Measurements from ENCODE around the gene FANCF. TPM values are rescaled to one million over a fixed set of nuclear protein-coding genes. Genes with fewer than 3 reads are reported as not detected.

The FANCF gene, protein sequence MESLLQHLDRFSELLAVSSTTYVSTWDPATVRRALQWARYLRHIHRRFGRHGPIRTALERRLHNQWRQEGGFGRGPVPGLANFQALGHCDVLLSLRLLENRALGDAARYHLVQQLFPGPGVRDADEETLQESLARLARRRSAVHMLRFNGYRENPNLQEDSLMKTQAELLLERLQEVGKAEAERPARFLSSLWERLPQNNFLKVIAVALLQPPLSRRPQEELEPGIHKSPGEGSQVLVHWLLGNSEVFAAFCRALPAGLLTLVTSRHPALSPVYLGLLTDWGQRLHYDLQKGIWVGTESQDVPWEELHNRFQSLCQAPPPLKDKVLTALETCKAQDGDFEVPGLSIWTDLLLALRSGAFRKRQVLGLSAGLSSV
- 12.5 TPM for total RNA-seq

DNA sequence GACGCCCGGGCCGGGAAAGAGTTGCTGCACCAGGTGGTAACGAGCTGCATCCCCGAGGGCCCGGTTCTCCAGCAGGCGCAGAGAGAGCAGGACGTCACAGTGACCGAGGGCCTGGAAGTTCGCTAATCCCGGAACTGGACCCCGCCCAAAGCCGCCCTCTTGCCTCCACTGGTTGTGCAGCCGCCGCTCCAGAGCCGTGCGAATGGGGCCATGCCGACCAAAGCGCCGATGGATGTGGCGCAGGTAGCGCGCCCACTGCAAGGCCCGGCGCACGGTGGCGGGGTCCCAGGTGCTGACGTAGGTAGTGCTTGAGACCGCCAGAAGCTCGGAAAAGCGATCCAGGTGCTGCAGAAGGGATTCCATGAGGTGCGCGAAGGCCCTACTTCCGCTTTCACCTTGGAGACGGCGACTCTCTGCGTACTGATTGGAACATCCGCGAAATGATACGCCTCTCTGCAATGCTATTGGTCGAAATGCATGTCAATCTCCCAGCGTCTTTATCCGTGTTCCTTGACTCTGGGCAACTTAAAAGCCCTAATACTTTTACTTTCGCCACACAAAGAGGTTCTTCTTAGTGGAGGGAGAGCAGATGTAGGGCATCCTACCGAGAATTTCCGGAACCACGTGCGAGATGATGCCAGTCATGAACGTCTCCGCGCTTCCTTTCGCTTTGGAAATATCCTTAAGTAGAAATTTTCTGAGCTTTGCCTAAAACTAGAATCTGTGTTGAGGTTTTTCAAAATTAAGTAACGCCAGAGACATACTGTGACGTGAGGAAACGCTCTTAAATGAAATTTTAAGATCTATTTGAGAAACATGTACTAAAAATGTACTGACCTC lies at the start of gene FANCF:
FANCF (minus strand) TSS at position 376 of the 840 bp plus-strand sequence; CDS start at position 363, 13 bp downstream.
- H3K9me3 ChIP-seq (ENCODE audit: control insufficient read depth in 3 of 3, low read length in 3 of 3): no peaks in the 10 kb centered on the region
- H3K9ac ChIP-seq (ENCODE audit: low read depth in 1 of 3, low read length in 3 of 3): peak within 1 kb of the TSS; percentile 86 to 97 (median 89)
- no peaks in the 10 kb centered on the region for H3K36me3 ChIP-seq (ENCODE audit: control insufficient read depth in 3 of 3, insufficient read depth in 3 of 3, low read length in 3 of 3)
- peak within 1 kb of the TSS; percentile 88 to 100 (median 98) for H3K4me3 ChIP-seq (ENCODE audit: low read length in 3 of 3)
- no peaks in the 10 kb centered on the region for H3K27me3 ChIP-seq (ENCODE audit: control insufficient read depth in 3 of 3, insufficient read depth in 3 of 3, low read length in 3 of 3)
- H3K4me1 ChIP-seq (ENCODE audit: control insufficient read depth in 3 of 3, insufficient read depth in 3 of 3, low read length in 3 of 3): peaks cover 5 to 10% (median 5%) of the 10 kb centered on the region in 3 donors
- peak within 1 kb of the TSS; percentile 85 for H3K27ac ChIP-seq (ENCODE audit: low read depth, low read length)

DNA sequence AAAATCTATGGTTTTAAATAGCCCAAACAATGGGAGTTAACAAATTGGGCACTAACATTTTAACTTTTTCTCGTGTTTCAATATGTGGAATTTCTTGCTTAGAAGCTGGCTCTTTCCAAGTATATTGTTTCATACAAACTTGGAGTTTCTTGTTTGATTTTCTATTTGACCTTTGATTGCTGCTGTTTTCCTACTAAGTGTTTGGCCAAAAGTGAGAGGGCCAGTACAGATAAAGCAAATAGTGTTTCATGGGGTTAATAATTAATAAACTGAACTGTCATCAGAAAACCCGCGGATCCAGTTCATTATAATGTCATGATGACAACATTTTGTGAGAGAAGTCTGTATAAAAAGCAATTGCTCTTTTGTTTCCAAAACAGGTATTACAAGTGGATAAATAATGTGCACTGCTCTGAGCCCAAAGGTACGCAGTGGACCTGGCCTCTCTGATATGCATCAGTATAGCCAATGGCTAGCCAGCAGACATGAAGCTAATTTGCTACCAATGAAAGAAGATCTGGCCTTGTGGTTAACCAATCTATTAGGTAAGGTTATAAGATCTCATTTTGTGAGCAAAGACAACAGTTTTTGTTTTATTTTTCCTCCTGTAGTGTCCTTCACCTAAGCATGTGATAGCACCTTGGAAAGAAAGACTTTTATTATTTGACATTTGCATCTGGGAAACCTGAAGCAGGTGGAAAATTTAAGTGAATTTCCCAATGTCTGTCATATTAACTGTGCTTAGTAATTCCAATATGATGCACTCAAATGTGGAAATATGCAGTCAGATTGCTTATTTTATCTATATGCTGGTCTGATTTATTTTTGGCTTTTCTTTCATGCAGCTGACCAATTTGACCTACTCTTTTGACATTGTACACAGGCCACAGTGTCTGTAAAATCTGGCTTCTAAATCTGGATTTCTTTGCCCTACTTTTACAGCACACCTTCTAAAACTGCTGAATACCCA lies 49.1 kb upstream of the FANCF start:
- H3K27ac ChIP-seq (ENCODE audit: low read depth, low read length): peak overlapping the region; percentile 69
- H3K27me3 ChIP-seq (ENCODE audit: control insufficient read depth in 3 of 3, insufficient read depth in 3 of 3, low read length in 3 of 3): no peaks in the 10 kb centered on the region
- no peaks in the 10 kb centered on the region for H3K36me3 ChIP-seq (ENCODE audit: control insufficient read depth in 3 of 3, insufficient read depth in 3 of 3, low read length in 3 of 3)
- H3K9me3 ChIP-seq (ENCODE audit: control insufficient read depth in 3 of 3, low read length in 3 of 3): no peaks in the 10 kb centered on the region
- no peak overlapping the region for H3K4me3 ChIP-seq (ENCODE audit: low read length in 3 of 3)
- peak overlapping the region in 1 of 3 donors; percentile 58 for H3K9ac ChIP-seq (ENCODE audit: low read depth in 1 of 3, low read length in 3 of 3)
- peaks cover 0 to 10% (median 8%) of the 10 kb centered on the region in 3 donors for H3K4me1 ChIP-seq (ENCODE audit: control insufficient read depth in 3 of 3, insufficient read depth in 3 of 3, low read length in 3 of 3)

DNA sequence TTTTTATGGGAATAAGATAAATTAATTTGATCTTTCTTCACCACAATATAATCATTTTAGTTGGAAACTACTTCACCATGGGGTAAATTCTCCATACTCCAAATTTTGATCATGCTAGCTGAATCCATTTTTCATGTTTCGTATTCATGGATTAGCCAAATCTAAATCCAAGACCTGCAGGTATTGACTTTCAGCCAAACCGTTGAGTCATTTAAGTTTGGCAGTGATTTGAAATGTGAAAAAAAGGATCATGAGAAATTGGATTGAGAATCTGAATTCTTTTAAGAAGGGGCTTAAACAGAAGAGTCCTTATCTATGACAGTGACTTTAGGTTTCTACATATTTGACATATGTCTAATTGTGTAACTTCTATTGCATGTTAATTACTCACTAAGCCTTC lies 46.1 kb upstream of the FANCF start:
- Histone ChIP-seq H3K4me1 (ENCODE audit: control insufficient read depth in 3 of 3, insufficient read depth in 3 of 3, low read length in 3 of 3) (peaks cover 0 to 18% (median 7%) of the 10 kb centered on the region in 3 donors), H3K9ac (ENCODE audit: low read depth in 1 of 3, low read length in 3 of 3) (no peak overlapping the region), H3K9me3 (ENCODE audit: control insufficient read depth in 3 of 3, low read length in 3 of 3) (no peaks in the 10 kb centered on the region), H3K27me3 (ENCODE audit: control insufficient read depth in 3 of 3, insufficient read depth in 3 of 3, low read length in 3 of 3) (no peaks in the 10 kb centered on the region), H3K27ac (ENCODE audit: low read depth, low read length) (peak overlapping the region; percentile 59), H3K36me3 (ENCODE audit: control insufficient read depth in 3 of 3, insufficient read depth in 3 of 3, low read length in 3 of 3) (no peaks in the 10 kb centered on the region), H3K4me3 (ENCODE audit: low read length in 3 of 3) (no peak overlapping the region)

DNA sequence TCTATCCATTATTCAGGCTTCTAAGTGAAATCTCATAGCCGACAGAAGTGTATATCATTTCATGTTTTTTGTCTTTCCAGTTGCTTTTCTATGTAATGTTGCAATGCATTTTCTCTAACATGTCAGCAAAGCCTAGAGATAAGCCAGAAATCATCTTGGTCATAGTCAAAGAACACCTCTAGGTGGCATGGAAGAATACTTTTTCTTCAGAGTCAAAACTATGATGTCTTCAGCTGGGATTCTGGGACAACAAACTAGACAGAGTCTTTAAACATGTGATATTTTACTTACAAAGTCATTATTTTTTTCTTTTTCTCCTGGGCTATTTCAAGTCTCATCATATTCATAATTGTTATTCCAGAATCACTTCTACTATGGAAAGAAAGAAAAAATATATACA lies 45.2 kb upstream of the FANCF start:
- H3K4me3 ChIP-seq (ENCODE audit: low read length in 3 of 3): peak overlapping the region in 1 of 3 donors; percentile 8
- no peaks in the 10 kb centered on the region for H3K9me3 ChIP-seq (ENCODE audit: control insufficient read depth in 3 of 3, low read length in 3 of 3)
- no peaks in the 10 kb centered on the region for H3K27me3 ChIP-seq (ENCODE audit: control insufficient read depth in 3 of 3, insufficient read depth in 3 of 3, low read length in 3 of 3)
- H3K27ac ChIP-seq (ENCODE audit: low read depth, low read length): no peak overlapping the region
- peaks cover 3 to 18% (median 5%) of the 10 kb centered on the region in 3 donors for H3K4me1 ChIP-seq (ENCODE audit: control insufficient read depth in 3 of 3, insufficient read depth in 3 of 3, low read length in 3 of 3)
- no peaks in the 10 kb centered on the region for H3K36me3 ChIP-seq (ENCODE audit: control insufficient read depth in 3 of 3, insufficient read depth in 3 of 3, low read length in 3 of 3)
- no peak overlapping the region for H3K9ac ChIP-seq (ENCODE audit: low read depth in 1 of 3, low read length in 3 of 3)

DNA sequence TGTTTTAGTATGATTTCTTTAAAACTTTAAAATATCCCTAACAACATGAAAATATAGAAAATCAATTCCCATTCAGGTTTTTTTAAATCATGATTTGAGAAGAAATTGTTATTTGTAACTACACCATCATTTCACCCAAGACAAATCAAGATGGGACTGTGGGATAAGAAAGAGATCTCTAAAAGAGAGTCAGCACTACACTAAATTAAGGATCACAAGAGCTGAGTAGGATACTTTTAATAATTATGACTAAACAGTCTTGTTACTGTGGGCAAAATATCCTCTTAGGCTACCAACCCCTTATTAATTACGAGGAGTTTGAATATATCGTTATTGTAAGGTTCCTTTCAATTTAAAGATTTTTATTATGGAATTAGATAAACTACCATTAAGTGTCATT lies 43.7 kb upstream of the FANCF start:
- H3K27ac ChIP-seq (ENCODE audit: low read depth, low read length): peak overlapping the region; percentile 9
- peak overlapping the region in 1 of 3 donors; percentile 2 for H3K9ac ChIP-seq (ENCODE audit: low read depth in 1 of 3, low read length in 3 of 3)
- H3K36me3 ChIP-seq (ENCODE audit: control insufficient read depth in 3 of 3, insufficient read depth in 3 of 3, low read length in 3 of 3): no peaks in the 10 kb centered on the region
- no peaks in the 10 kb centered on the region for H3K27me3 ChIP-seq (ENCODE audit: control insufficient read depth in 3 of 3, insufficient read depth in 3 of 3, low read length in 3 of 3)
- peak overlapping the region in 1 of 3 donors; percentile 8 for H3K4me3 ChIP-seq (ENCODE audit: low read length in 3 of 3)
- no peaks in the 10 kb centered on the region for H3K9me3 ChIP-seq (ENCODE audit: control insufficient read depth in 3 of 3, low read length in 3 of 3)
- H3K4me1 ChIP-seq (ENCODE audit: control insufficient read depth in 3 of 3, insufficient read depth in 3 of 3, low read length in 3 of 3): peaks cover 0 to 10% (median 3%) of the 10 kb centered on the region in 3 donors

DNA sequence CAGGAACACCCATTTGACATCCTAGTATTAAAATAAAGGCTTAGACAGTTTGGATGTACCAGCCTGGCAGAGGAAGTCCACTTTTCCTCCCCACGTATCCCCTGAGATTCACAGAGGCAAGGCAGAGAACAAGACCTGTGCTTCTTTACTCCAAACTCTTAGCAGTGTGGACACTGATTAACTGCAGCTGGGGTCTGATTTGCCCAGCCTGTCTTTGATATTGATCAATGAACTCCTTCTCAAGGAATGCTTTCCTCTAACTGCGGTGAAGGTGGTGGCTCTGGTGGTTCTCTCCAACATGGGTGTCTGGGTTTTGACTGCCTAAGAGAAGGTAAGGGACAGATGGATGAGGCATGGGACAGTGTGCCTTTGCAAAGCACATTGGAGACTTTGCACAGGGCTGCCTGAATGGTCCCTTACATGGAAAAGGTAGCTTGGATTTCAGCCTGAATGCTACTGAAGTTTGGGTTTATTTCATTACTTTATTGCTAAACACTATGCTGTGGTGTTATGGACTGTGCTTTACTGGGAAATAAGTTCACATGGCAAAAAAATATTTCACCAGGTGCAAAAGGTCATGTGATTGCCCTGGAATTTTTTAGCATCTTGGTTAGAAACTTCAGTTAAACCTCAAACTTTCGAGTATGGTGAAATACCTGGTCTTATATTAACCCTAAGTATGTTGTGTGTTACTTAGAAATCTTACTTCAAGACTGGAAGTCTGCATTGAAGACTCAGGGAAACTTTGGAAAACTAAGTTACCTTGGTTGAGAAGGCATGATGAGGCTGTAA lies 42.6 kb upstream of the FANCF start:
- Histone ChIP-seq H3K4me3 (ENCODE audit: low read length in 3 of 3) (peak overlapping the region; percentile 64 to 81 (median 77)), H3K27me3 (ENCODE audit: control insufficient read depth in 3 of 3, insufficient read depth in 3 of 3, low read length in 3 of 3) (no peaks in the 10 kb centered on the region), H3K4me1 (ENCODE audit: control insufficient read depth in 3 of 3, insufficient read depth in 3 of 3, low read length in 3 of 3) (peaks cover 0 to 10% (median 3%) of the 10 kb centered on the region in 3 donors)

DNA sequence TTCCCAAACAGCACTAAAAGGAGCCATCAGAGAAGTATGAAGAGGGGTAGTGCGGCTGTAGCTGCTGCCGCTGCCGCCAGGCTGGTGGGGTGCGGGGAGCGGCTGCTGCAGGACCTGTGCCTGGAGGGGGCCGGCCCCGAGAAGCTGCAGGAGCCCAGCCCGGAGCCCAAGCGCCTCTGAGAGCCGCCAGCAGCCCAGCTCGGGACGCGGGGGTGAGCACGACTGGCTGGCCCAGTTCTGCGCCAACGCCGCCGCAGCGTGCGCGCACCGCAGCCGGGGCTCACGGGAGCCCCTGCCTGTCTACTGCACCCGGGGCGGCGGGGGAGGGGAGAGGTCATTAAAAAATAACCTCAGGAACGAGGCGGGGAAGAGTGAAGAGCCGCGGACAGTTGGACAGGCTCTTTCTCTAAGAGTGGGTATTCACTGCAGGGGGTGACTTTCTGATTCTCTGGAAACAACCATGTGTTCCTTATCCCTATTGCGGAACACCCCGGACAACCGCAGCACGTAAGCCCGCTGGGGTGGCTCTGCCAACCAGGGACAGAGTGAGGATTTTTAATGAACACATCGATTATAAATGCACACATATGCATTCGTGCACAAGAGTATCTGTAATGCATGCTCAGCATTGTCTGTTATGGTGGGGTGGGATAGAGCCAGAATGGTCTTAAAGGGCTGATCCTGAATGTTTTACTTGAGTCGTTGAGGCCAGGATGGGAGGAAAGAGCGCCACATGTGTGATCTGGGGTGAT lies 41.2 kb upstream of the FANCF start:
- no peaks in the 10 kb centered on the region for H3K27me3 ChIP-seq (ENCODE audit: control insufficient read depth in 3 of 3, insufficient read depth in 3 of 3, low read length in 3 of 3)

More for the DNA sequence above, 42.6 kb upstream of the FANCF start:
- Histone ChIP-seq H3K36me3 (ENCODE audit: control insufficient read depth in 3 of 3, insufficient read depth in 3 of 3, low read length in 3 of 3) (no peaks in the 10 kb centered on the region), H3K9ac (ENCODE audit: low read depth in 1 of 3, low read length in 3 of 3) (peak overlapping the region in 2 of 3 donors; percentile 74 to 87), H3K9me3 (ENCODE audit: control insufficient read depth in 3 of 3, low read length in 3 of 3) (no peaks in the 10 kb centered on the region), H3K27ac (ENCODE audit: low read depth, low read length) (peak overlapping the region; percentile 66)

DNA sequence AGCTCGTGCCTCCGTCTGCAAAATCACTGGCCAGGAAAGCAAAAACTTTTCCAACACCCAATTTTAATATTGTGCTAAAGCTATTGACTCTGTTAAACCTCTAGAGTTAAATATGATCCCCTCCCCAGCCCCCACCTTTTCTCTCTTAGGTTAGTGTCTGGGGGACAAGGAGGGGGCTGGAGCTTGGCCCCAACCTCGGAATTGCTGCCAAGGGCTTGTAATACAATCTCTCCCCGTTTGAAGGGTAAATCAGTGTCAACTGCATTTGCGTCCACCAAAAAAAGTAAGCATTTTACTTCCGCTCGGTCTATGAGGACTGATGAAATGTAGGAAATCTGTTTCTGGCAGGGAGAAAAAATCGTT lies 40.7 kb upstream of the FANCF start, which contains the start of gene GAS2:
GAS2 (plus strand) TSS at position 287 of the 363 bp plus-strand sequence. CDS start 8,259 bp downstream, outside the sequence.
- H3K27me3 ChIP-seq (ENCODE audit: control insufficient read depth in 3 of 3, insufficient read depth in 3 of 3, low read length in 3 of 3): no peaks in the 10 kb centered on the region
- peak within 1 kb of the TSS; percentile 23 to 87 (median 74) for H3K9ac ChIP-seq (ENCODE audit: low read depth in 1 of 3, low read length in 3 of 3)
- peak within 1 kb of the TSS; percentile 66 for H3K27ac ChIP-seq (ENCODE audit: low read depth, low read length)
- no peaks in the 10 kb centered on the region for H3K9me3 ChIP-seq (ENCODE audit: control insufficient read depth in 3 of 3, low read length in 3 of 3)
- peaks cover 0 to 10% (median 3%) of the 10 kb centered on the region in 3 donors for H3K4me1 ChIP-seq (ENCODE audit: control insufficient read depth in 3 of 3, insufficient read depth in 3 of 3, low read length in 3 of 3)
- H3K36me3 ChIP-seq (ENCODE audit: control insufficient read depth in 3 of 3, insufficient read depth in 3 of 3, low read length in 3 of 3): no peaks in the 10 kb centered on the region
- H3K4me3 ChIP-seq (ENCODE audit: low read length in 3 of 3): peak within 1 kb of the TSS; percentile 64 to 81 (median 77)

More for the DNA sequence above, 41.2 kb upstream of the FANCF start:
- H3K27ac ChIP-seq (ENCODE audit: low read depth, low read length): peak overlapping the region; percentile 66
- H3K4me1 ChIP-seq (ENCODE audit: control insufficient read depth in 3 of 3, insufficient read depth in 3 of 3, low read length in 3 of 3): peaks cover 0 to 10% (median 3%) of the 10 kb centered on the region in 3 donors
- H3K4me3 ChIP-seq (ENCODE audit: low read length in 3 of 3): peak overlapping the region; percentile 64 to 81 (median 77)
- no peaks in the 10 kb centered on the region for H3K9me3 ChIP-seq (ENCODE audit: control insufficient read depth in 3 of 3, low read length in 3 of 3)
- H3K36me3 ChIP-seq (ENCODE audit: control insufficient read depth in 3 of 3, insufficient read depth in 3 of 3, low read length in 3 of 3): no peaks in the 10 kb centered on the region
- H3K9ac ChIP-seq (ENCODE audit: low read depth in 1 of 3, low read length in 3 of 3): peak overlapping the region; percentile 23 to 87 (median 74)

Measured in skeletal muscle tissue (tissue), 4 donors.